ENCODE results near the gene C19orf85. TPM values are rescaled to one million over a fixed set of nuclear protein-coding genes. Genes with fewer than 3 reads are reported as not detected.

The C19orf85 gene
- total RNA-seq, 4 donors from 2014 or later, result not detected

DNA sequence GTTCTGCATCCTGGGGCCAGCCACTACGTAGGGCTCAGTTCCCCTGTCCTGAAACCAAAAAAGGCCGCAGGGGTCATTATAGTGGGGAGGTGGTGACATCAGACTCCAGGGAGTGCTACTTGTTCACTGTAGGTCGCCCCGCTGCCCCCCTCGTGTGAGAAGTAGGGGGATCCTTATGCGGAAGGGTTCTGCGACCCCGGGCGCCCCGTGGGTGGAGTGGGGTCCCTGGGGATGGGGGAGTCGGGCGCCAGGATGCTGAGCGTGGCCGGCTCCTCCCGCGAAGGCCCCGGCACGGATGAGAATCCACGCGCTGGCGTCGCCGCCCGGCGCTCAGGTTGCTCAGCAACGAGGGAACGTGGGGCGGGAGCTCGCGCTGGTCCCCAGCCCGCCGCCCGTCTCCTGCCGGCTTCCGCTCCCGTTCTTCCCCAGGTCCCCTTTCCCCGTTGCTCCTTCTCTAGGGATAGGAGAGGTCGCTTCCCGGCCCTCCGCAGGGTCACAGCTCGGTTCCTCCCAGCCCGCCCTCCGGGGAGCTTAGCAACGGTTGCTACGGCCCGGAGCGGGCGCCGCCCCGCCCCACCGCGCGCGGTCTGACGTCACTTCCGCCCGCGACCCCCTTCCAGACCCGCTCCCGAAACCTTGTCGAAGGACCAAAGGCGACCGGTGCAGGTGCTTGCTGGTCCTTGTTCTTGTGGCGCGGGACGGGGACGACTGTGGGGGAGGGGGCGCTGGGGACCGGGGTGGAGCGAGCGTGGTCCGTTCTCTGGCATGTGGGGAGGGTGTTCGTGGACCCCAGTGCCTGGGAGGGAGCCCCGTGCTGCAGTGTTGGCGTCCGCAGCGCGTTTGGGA lies 20.3 kb upstream of the C19orf85 start, which contains the start of gene NAT14:
Gene NAT14 (plus strand): TSS at position 596 of the 846 bp plus-strand sequence. CDS start 521 bp downstream, outside the sequence.
- peak within 1 kb of the TSS; percentile 51 to 64 (median 58) for H3K4me3 ChIP-seq
- TF ChIP-seq, protein P1, sequence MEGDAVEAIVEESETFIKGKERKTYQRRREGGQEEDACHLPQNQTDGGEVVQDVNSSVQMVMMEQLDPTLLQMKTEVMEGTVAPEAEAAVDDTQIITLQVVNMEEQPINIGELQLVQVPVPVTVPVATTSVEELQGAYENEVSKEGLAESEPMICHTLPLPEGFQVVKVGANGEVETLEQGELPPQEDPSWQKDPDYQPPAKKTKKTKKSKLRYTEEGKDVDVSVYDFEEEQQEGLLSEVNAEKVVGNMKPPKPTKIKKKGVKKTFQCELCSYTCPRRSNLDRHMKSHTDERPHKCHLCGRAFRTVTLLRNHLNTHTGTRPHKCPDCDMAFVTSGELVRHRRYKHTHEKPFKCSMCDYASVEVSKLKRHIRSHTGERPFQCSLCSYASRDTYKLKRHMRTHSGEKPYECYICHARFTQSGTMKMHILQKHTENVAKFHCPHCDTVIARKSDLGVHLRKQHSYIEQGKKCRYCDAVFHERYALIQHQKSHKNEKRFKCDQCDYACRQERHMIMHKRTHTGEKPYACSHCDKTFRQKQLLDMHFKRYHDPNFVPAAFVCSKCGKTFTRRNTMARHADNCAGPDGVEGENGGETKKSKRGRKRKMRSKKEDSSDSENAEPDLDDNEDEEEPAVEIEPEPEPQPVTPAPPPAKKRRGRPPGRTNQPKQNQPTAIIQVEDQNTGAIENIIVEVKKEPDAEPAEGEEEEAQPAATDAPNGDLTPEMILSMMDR (IDR thresholded peaks at IDR 0.05), result no peak
- TF ChIP-seq POLR2A (IDR thresholded peaks at IDR 0.05), result no peak
- peak within 1 kb of the TSS; percentile 77 to 87 (median 80) for H3K27ac ChIP-seq
- DNase-seq, result peak in 2 of 3 donors; percentile 48 to 63
- H3K4me1 ChIP-seq, result peaks cover 0 to 42% (median 12%) of the 10 kb centered on the region in 4 donors
- peaks cover 0 to 27% (median 0%) of the 10 kb centered on the region in 3 donors for H3K36me3 ChIP-seq
- H3K27me3 ChIP-seq, result no peaks in the 10 kb centered on the region
- H3K9me3 ChIP-seq, result no peaks in the 10 kb centered on the region

DNA sequence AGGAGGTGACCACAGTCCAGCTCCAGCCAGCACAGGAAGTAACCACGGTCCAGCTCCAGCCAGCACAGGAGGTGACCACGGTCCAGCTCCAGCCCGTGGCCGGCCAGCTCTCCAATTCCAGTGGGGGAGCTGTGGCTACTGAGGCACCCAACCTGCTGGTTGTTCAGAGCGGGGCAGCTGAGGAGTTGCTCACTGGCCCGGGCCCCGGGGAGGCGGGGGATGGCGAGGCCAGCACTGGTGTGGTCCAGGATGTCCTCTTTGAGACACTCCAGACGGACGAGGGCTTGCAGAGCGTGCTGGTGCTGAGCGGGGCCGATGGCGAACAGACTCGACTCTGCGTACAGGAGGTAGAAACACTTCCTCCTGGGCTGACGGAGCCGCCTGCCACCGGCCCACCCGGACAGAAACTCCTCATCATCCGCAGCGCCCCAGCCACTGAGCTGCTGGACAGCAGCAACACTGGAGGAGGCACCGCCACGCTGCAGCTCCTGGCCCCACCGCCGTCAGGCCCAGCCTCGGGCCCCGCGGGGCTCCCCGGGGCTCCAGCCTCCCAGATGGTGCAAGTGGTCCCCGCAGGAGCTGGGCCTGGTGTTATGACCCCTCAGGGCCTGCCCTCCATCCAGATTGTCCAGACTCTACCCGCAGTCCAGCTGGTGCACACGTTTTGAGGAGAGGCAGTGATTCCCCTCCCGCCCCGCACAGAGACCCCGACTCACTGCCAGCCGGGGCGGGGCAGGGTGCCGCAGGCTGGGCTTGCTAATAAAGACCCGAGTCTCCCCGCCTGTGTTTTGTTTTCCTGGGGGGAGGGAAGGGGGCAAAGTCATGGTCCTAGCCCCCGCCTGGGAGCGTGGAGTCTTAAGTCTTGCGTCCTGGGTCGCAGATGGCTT lies 19.4 kb upstream of the C19orf85 start:
- Histone ChIP-seq H3K9me3 (no peaks in the 10 kb centered on the region), H3K36me3 (peaks cover 0 to 27% (median 0%) of the 10 kb centered on the region in 3 donors), H3K4me3 (peak overlapping the region; percentile 51 to 64 (median 58)), H3K27me3 (no peaks in the 10 kb centered on the region), H3K4me1 (peaks cover 0 to 42% (median 12%) of the 10 kb centered on the region in 4 donors), H3K27ac (peak overlapping the region in 3 of 4 donors; percentile 79 to 87 (median 81))
- DNase-seq, result no peak
- TF ChIP-seq, protein P1 (IDR thresholded peaks at IDR 0.05), result no peak
- TF ChIP-seq POLR2A (IDR thresholded peaks at IDR 0.05), result no peak

DNA sequence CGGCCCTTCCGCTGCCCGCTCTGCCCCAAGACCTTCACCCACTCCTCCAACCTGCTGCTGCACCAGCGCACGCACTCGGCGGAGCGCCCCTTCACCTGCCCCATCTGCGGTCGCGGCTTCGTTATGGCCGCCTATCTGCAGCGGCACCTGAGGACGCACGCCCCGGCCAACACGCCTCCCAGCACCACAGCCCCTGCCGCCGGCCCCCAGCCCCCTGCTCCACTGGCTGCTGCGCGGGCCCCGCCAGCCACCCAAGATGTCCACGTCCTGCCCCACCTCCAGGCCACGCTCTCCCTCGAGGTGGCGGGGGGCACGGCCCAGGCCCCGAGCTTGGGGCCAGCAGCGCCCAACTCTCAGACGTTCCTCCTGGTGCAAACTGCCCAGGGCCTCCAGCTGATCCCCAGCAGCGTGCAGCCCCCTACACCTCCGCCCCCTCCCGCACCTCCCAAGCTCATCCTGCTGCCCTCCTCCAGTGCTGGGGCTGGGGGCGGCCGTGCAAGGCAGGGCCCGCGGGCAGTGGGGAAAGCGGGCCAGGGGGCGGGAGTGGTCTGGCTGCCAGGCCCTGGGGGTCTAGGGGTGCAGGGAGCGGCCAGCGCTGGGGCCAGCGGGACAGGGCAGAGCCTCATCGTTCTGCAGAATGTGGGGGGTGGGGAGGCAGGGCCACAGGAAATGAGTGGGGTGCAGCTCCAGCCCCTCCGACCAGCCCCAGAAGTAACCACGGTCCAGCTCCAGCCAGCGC lies 18.6 kb upstream of the C19orf85 start:
- TF ChIP-seq POLR2A (IDR thresholded peaks at IDR 0.05), result no peak
- TF ChIP-seq, protein P1 (IDR thresholded peaks at IDR 0.05), result no peak
- Histone ChIP-seq H3K27ac (no peak overlapping the region), H3K4me1 (peaks cover 0 to 43% (median 12%) of the 10 kb centered on the region in 4 donors), H3K9me3 (no peaks in the 10 kb centered on the region), H3K4me3 (no peak overlapping the region), H3K36me3 (peaks cover 0 to 27% (median 0%) of the 10 kb centered on the region in 3 donors), H3K27me3 (no peaks in the 10 kb centered on the region)
- no peak for DNase-seq

DNA sequence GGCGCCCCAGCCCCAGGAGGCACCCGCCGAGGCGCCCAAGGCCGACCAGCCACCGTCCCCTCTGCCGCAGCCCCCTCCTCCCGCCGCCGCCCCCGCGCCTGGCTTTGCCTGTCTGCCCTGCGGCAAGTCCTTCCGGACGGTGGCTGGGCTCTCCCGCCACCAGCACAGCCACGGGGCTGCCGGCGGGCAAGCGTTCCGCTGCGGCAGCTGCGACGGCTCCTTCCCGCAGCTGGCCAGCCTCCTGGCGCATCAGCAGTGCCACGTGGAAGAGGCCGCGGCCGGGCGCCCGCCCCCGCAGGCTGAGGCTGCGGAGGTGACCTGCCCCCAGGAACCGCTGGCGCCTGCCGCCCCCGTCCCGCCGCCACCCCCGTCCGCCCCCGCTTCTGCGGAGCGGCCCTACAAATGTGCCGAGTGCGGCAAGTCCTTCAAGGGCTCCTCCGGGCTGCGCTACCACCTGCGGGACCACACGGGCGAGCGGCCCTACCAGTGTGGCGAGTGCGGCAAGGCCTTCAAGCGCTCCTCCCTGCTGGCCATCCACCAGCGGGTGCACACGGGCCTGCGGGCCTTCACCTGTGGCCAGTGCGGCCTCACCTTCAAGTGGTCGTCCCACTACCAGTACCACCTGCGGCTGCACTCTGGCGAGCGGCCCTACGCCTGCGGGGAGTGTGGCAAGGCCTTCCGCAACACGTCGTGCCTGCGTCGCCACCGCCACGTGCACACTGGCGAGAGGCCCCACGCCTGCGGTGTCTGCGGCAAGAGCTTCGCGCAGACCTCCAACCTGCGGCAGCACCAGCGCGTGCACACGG lies 17.8 kb upstream of the C19orf85 start:
- no peak overlapping the region for H3K4me3 ChIP-seq
- H3K36me3 ChIP-seq, result peaks cover 0 to 27% (median 0%) of the 10 kb centered on the region in 3 donors
- DNase-seq, result no peak
- peaks cover 0 to 44% (median 14%) of the 10 kb centered on the region in 4 donors for H3K4me1 ChIP-seq
- H3K27ac ChIP-seq, result no peak overlapping the region
- H3K27me3 ChIP-seq, result no peaks in the 10 kb centered on the region
- no peaks in the 10 kb centered on the region for H3K9me3 ChIP-seq
- TF ChIP-seq, protein P1 (IDR thresholded peaks at IDR 0.05), result no peak
- TF ChIP-seq POLR2A (IDR thresholded peaks at IDR 0.05), result no peak

Measured in Peyer's patch (tissue), 4 donors.